HG02943 (cell line): ENCODE measurements around the gene ACKR1.

Experiments used
- ATAC-seq: cut with Tn5 transposase; IDR thresholded peaks from one replicate; pipeline ENCODE4 v1.9.1; 2021; ENCODE audit warnings: mild to moderate bottlenecking, low read depth, moderate library complexity; ENCODE audit not compliant: unreplicated experiment

The ACKR1 gene

DNA sequence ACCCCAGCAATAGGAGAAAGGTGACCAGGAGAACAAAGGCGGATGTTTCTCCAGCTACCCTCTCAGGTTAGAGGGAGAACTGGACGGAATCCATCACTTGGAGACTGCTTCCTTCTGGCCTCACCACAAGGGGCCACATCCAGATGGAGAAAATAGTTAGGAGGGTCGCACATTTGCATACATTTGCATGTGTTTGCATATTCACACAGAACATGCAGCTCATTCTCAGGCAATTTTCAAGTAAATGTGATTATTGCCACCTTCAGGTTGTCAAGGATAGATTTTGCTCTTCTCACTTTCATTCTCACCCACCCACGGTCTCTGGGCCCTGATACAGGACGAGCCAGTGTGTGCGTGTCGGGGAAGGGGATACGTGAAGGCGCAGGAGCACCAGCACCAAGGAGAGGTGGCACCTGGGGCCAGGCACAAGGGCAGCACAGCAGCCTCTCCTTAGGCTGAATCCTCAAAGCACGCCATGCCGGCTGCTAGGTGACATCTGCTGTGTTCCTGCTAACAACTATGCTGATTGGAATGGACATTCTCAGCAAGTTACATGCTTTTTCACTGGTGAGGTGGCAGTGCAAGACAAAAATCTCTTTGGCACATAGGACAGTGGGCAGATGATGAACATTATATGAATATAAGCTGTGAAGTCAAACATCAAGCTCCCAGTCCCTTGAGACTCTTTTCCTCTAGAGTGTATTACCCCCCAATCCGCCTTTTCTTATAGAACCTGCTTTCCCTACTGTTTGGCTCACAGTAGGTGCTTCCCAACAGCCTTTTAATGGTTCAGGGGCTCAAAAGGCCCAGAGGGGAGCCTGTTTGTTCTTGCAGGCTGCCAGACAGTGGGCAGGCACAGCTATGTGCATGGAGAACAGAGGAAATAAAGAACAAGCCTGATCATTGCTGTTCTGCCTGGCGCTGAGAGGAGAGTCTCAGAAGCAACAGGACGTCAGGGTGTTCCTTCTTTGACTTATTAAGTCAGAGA is 14.3 kb downstream of the ACKR1 start:
- ATAC-seq: no peak

GRCh38 chr1:159222075-159222865 is 17.6 kb downstream of the ACKR1 start:
- ATAC-seq: no peak

DNA sequence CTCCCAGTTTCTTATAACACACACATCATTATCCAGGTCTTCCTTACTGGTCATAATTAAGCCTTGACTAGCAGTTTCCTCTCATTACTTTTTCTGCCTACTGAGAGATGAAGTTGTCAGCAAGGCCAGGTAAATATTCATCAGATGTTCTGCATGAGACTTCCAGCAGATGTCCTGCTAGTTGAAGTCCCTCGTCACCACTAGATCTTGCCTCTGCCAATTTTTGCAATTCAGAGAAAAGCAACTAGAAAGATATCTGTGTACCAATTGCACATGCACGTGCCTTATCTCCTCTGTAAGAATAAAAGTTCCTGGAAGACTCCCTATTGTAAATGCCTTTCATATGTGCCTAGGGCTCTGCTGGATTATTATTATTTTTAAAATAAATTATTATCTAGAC is 18.3 kb downstream of the ACKR1 start:
- ATAC-seq: no peak

DNA sequence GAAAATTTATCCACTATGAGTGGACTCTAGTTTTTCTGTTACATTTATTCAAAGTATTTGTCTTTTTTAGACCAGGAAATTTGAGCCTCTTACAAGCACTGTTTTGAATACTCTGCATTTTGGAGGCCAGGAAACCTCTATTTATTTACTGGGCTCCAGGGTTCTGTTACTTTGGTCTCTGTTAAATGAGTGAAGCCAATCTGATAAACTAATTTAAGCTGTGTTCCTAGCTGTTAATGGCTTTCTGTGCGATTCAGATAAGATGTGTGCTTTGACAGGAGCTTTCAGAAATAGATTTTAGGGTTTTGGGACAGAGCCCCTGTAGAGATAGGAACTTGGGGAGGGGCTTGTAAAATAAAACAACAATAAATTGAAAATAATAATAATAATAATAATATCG is 23.9 kb downstream of the ACKR1 start:
- no peak for ATAC-seq

DNA sequence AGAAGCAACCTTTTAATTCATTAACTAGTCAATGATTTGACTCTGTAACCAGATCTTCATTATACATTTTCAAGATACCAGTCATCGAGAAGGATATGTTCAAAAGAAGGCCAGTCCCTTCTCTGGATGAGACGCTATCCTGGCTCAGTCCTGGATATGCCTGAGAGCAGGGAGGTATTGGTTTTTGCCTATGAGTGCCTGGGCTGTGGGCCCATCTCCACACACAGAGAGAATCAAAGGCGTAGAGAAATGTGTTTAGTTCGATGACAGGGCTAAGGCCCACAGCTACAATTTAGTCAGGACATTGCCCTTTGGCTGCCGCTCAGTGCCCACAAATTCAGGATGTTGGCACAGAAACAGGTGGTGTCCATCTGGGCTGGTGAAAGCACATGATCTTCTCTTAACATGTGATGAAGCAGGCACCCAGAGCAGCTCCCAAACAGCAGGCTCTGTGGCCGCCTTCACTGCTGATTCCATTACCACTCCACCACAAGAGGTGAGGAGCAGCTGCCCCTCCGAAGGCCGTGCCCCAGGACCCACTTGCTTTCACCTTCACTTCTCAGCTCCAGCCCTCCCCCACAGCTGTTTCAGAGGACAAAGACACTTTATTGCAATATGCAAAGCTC is 24.7 kb downstream of the ACKR1 start:
- ATAC-seq: no peak

- ATAC-seq: no peak
These were observed 25.2 kb downstream of the ACKR1 start for GRCh38 chr1:159229896-159230295.

- ATAC-seq: no peak
These were observed 35.0 kb downstream of the ACKR1 start for GRCh38 chr1:159239551-159240220.

DNA sequence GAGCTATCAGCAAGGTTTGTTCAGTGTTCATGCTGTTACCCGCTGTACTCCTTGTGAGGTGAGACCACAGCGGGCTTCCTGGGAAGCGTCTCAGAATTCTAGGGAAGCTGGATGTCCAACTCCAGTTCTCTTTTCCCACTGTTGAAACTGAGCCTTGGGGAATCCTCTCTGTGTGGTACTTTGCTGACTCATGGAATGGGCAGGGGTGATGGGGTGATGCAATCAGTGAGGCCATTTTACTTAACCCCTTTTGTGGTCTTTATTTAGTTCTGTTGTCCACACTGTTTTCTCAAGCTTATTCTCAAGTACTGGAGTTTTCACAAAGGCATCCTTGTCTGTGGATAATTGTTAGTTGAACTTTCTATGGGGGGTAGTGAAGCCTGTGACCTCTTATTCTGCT is 42.6 kb downstream of the ACKR1 start:
- no peak for ATAC-seq

GRCh38 chr1:159248311-159248710 is 43.6 kb downstream of the ACKR1 start:
- no peak for ATAC-seq

DNA sequence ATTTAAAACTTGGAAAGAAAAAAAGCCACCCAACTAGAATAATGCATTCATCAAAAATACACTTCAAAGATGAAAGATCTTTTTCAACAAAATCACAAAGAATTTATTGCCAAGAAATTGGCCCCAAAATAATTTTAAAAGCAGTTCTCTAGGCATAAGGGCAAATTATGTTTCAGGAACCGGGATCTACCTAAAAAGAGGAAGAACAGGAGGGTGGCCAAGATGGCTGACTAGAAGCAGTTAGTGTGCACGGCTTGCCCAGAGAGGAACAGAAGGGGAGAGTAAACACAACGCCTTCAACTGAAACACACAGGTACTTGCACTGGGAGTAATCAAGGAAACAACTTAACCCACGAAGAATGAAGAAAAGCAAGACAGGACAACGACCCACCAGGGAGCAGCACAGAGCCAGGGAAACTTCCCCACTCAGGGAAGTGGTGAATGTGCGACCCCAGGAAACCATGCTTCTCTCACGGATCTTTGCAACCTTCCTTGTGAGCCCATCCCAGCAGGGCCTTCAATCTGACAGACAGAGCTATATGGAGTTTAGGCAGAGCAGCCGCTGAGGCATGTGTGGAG is 46.1 kb downstream of the ACKR1 start:
- ATAC-seq: no peak
